ENCODE data around the gene ZCCHC10. TPM values are rescaled to one million over a fixed set of nuclear protein-coding genes. Genes with fewer than 3 reads are reported as not detected.

ZCCHC10 gene
- total and polyA plus RNA-seq, 2 donors (not counting 1 experiment from before 2014, with no cell fraction given): 7.4 to 33.1 TPM

DNA sequence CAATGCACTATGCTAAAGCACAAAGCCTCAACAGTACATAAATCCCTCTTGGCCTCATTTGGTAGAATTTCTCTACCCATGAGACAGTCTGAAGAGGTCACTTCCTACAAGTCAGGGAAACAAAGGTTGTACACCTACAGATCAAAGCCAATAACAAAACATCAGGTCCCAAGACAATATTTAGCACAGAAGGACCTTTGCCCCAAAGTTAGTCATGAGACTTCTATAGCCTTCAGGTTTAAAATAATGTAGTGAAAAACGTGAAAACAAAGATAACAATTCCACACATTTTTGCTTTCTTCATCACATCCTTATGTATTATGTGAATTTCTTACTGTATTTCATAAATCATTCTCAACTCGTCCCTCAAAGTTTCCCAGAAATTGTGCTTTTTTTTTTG, 78.7 kb downstream of the ZCCHC10 start:
- Histone ChIP-seq H3K36me3 (ENCODE audit: control insufficient read depth, insufficient read depth, low read length) (no peaks in the 10 kb centered on the region), H3K4me3 (replicated peaks in 1 of 4; ENCODE audit: control extremely low read depth in 1 of 4, insufficient read depth in 1 of 4, low read depth in 3 of 4, low read length in 4 of 4) (no peak overlapping the region), H3K79me2 (ENCODE audit: control insufficient read depth, insufficient read depth, low read length) (peaks cover 92% of the 10 kb centered on the region), H3K4me2 (ENCODE audit: extremely low read depth, insufficient read depth, low read length) (no peak overlapping the region), H3K4me1 (ENCODE audit: control insufficient read depth, extremely low read depth, insufficient read depth, low read length) (no peaks in the 10 kb centered on the region), H3K27ac (ENCODE audit: insufficient read depth, low read length) (no peak overlapping the region), H3K9me3 (ENCODE audit: control insufficient read depth, insufficient read depth, low read depth, low read length) (no peaks in the 10 kb centered on the region), H2AFZ (ENCODE audit: low read length) (no peak overlapping the region), H3K9ac (ENCODE audit: insufficient read depth, low read length) (no peak overlapping the region), H4K20me1 (ENCODE audit: control insufficient read depth, extremely low read depth, insufficient read depth, low read length) (peaks cover 6% of the 10 kb centered on the region), H3K27me3 (ENCODE audit: control insufficient read depth, insufficient read depth, low read length) (no peaks in the 10 kb centered on the region)
- DNase-seq (ENCODE audit: low read depth in 2 of 2): peak in 1 of 2 donors; percentile 56
- TF ChIP-seq EZH2 (IDR thresholded peaks at IDR 0.05; ENCODE audit: low read length, missing control alignments): no peak
- TF ChIP-seq, protein P1, sequence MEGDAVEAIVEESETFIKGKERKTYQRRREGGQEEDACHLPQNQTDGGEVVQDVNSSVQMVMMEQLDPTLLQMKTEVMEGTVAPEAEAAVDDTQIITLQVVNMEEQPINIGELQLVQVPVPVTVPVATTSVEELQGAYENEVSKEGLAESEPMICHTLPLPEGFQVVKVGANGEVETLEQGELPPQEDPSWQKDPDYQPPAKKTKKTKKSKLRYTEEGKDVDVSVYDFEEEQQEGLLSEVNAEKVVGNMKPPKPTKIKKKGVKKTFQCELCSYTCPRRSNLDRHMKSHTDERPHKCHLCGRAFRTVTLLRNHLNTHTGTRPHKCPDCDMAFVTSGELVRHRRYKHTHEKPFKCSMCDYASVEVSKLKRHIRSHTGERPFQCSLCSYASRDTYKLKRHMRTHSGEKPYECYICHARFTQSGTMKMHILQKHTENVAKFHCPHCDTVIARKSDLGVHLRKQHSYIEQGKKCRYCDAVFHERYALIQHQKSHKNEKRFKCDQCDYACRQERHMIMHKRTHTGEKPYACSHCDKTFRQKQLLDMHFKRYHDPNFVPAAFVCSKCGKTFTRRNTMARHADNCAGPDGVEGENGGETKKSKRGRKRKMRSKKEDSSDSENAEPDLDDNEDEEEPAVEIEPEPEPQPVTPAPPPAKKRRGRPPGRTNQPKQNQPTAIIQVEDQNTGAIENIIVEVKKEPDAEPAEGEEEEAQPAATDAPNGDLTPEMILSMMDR (conservative IDR thresholded peaks at IDR 0.05 in 1 of 2, IDR thresholded peaks at IDR 0.05 in 1 of 2; ENCODE audit: low read depth in 1 of 2, low read length in 2 of 2): no peak

Other genes with a start within 250 kb of the ZCCHC10 start
- 50.3 and 64.2 TPM in 2 replicates for gene SEPTIN8, start 249.3 kb downstream of the ZCCHC10 start, total RNA-seq
- 62.1 and 71.1 TPM in 2 replicates for gene SEPTIN8, start 249.3 kb downstream of the ZCCHC10 start, polyA plus RNA-seq
- gene SOWAHA, start 213.2 kb downstream of the ZCCHC10 start, total RNA-seq: 0.17 and 0.26 TPM in 2 replicates
- gene SOWAHA, start 213.2 kb downstream of the ZCCHC10 start, polyA plus RNA-seq: 0.02 and 0.03 TPM in 2 replicates
- 4.1 and 6.1 TPM in 2 replicates for gene SHROOM1, start 195.9 kb downstream of the ZCCHC10 start, total RNA-seq
- 2.9 and 6.2 TPM in 2 replicates for gene SHROOM1, start 195.9 kb downstream of the ZCCHC10 start, polyA plus RNA-seq
- under 0.01 and 0.17 TPM in 2 replicates for gene GDF9, start 160.1 kb downstream of the ZCCHC10 start, total RNA-seq
- 0.07 and 0.11 TPM in 2 replicates for gene GDF9, start 160.1 kb downstream of the ZCCHC10 start, polyA plus RNA-seq
- gene UQCRQ, start 159.9 kb downstream of the ZCCHC10 start, total RNA-seq: 112 and 113 TPM in 2 replicates
- 157 and 200 TPM in 2 replicates for gene UQCRQ, start 159.9 kb downstream of the ZCCHC10 start, polyA plus RNA-seq
- 0.26 and 0.33 TPM in 2 replicates for gene LEAP2, start 152.9 kb downstream of the ZCCHC10 start, total RNA-seq
- gene LEAP2, start 152.9 kb downstream of the ZCCHC10 start, polyA plus RNA-seq: 0.30 and 0.50 TPM in 2 replicates
- gene AFF4, start 62.9 kb downstream of the ZCCHC10 start, total RNA-seq: 37.0 and 54.2 TPM in 2 replicates
- 67.3 and 73.6 TPM in 2 replicates for gene AFF4, start 62.9 kb downstream of the ZCCHC10 start, polyA plus RNA-seq
- gene HSPA4, start 25.5 kb upstream of the ZCCHC10 start, total RNA-seq: 108 and 109 TPM in 2 replicates
- 89.1 and 109 TPM in 2 replicates for gene HSPA4, start 25.5 kb upstream of the ZCCHC10 start, polyA plus RNA-seq

All from fibroblast of lung (primary cell).